ENCODE data around the gene ZNF248.

The ZNF248 gene

GRCh38 chr10:37819797-37820196, 37.6 kb downstream of the ZNF248 start:
- no peak for DNase-seq

GRCh38 chr10:37816290-37816689, 41.1 kb downstream of the ZNF248 start:
- no peak for DNase-seq

GRCh38 chr10:37813763-37814162, 43.6 kb downstream of the ZNF248 start:
- DNase-seq = no peak

- no peak for DNase-seq
Observed at GRCh38 chr10:37812290-37812689, 45.1 kb downstream of the ZNF248 start.

- DNase-seq = no peak
Observed at GRCh38 chr10:37803269-37803668, 54.1 kb downstream of the ZNF248 start.

GRCh38 chr10:37801557-37801956, 55.9 kb downstream of the ZNF248 start:
- DNase-seq = no peak

- no peak for DNase-seq
Observed at GRCh38 chr10:37794305-37794976, 63.0 kb downstream of the ZNF248 start.

- no peak for DNase-seq
Observed at GRCh38 chr10:37789590-37789989, 67.8 kb downstream of the ZNF248 start.

- no peak for DNase-seq
Observed at GRCh38 chr10:37784678-37785077, 72.7 kb downstream of the ZNF248 start.

GRCh38 chr10:37780536-37780935, 76.9 kb downstream of the ZNF248 start:
- no peak for DNase-seq

GRCh38 chr10:37777056-37777455, 80.4 kb downstream of the ZNF248 start:
- no peak for DNase-seq

GRCh38 chr10:37775612-37776011, 81.8 kb downstream of the ZNF248 start:
- DNase-seq = no peak

- DNase-seq = no peak
Observed at GRCh38 chr10:37774351-37774750, 83.1 kb downstream of the ZNF248 start.

- no peak for DNase-seq
Observed at GRCh38 chr10:37765216-37765615, 92.2 kb downstream of the ZNF248 start.

- no peak for DNase-seq
Observed at GRCh38 chr10:37763132-37763531, 94.3 kb downstream of the ZNF248 start.

GRCh38 chr10:37762287-37762686, 95.1 kb downstream of the ZNF248 start:
- no peak for DNase-seq

- no peak for DNase-seq
Observed at GRCh38 chr10:37760817-37761216, 96.6 kb downstream of the ZNF248 start.

- no peak for DNase-seq
Observed at GRCh38 chr10:37758074-37758473, 99.3 kb downstream of the ZNF248 start.

- DNase-seq = no peak
Observed at GRCh38 chr10:37754538-37755323, 102.7 kb downstream of the ZNF248 start.

- no peak for DNase-seq
Observed at GRCh38 chr10:37752334-37752875, 105.0 kb downstream of the ZNF248 start.

GRCh38 chr10:37748170-37748569, 109.2 kb downstream of the ZNF248 start:
- no peak for DNase-seq

- DNase-seq = no peak
Observed at GRCh38 chr10:37747081-37747480, 110.3 kb downstream of the ZNF248 start.

GRCh38 chr10:37741831-37742230, 115.6 kb downstream of the ZNF248 start:
- DNase-seq = no peak

GRCh38 chr10:37739181-37739580, 118.2 kb downstream of the ZNF248 start:
- DNase-seq = no peak

Measured in NCI-H226 (cell line).